ENCODE data around the gene ITPR2.
"Not testable (repeated sequence)": the region's sequence is repeated elsewhere in the genome, so short reads cannot be mapped to it uniquely, and the experiment has no call there.

ITPR2 gene

GRCh38 chr12:26832822-26833742, at the start of gene ITPR2:
TSS of gene ITPR2 (minus strand) at chr12:26833194. CDS start at chr12:26832781, 413 bp downstream.
- DNase-seq = peak; percentile 87

- DNase-seq = no peak
Observed at GRCh38 chr12:26880625-26881024, 47.6 kb upstream of the ITPR2 start.

DNA sequence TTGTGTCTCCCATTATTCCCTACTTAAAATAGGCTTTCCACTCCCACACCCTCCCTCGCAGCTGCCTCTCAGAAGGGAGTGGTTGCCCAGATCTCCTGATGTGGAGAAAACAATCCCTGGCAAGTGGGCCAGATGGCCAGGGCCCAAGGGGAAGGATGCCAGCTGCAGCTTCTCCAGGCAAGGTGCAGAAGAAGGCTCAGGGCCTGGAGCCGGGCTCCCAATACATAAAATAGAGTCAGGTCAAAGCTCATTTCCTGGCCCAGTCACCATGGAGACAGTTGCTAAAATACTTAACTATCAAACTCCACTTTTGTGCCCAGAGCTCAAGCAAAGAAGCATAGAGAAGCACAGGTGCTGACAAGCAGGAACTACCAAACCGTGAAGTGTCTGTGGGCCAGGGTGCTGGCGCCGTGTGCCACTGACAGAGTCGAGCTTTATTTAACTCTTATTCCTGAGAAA, 45.7 kb upstream of the ITPR2 start:
- DNase-seq = no peak

- no peak for DNase-seq
Observed at GRCh38 chr12:26874501-26875296, 41.7 kb upstream of the ITPR2 start.

- no peak for DNase-seq
Observed at GRCh38 chr12:26872625-26873024, 39.6 kb upstream of the ITPR2 start.

GRCh38 chr12:26871985-26872384, 39.0 kb upstream of the ITPR2 start:
- DNase-seq = no peak

DNA sequence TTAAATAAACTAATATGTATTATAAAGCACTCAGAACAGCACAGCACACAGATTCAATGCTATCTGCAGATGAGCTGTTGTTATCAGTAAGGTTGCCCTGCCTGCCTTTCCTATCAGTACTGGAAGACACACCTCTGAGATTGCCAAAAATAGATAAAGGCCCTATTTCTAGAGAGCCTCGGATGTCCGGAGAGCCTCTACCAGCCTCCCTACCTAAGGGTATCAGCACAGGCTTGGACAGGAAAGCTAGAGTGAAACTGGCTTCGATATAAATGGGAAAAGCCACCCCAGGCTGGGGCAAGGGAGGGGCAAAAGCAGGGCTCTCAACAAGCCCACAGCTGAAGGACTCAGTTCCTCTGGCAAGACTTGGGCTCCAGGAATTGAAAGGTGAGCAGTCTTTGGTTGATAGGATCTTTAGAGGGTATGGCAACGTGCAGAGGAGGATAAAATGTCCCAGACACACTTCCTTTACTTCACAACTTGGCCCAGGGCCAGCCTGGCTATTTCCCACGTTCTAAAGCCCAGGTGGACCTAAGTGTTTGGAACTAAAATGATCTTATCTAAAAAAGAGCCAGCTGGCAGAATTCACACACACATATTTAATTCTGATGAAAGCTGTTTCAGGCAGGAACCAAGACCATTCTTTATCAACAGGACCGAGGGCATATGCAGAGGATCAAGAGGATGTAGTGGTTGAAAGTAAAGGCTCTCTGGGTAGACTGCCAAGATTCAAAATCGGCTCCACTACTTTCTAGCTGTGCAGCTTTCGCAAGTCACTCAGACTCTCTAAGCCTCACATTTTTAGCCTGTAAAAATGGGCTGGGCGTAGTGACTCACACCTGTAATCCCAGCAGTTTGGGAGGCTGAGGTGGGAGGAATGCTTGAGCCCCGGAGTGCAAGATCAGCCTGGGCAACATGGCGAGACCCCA, 37.8 kb upstream of the ITPR2 start:
- no peak for DNase-seq

DNA sequence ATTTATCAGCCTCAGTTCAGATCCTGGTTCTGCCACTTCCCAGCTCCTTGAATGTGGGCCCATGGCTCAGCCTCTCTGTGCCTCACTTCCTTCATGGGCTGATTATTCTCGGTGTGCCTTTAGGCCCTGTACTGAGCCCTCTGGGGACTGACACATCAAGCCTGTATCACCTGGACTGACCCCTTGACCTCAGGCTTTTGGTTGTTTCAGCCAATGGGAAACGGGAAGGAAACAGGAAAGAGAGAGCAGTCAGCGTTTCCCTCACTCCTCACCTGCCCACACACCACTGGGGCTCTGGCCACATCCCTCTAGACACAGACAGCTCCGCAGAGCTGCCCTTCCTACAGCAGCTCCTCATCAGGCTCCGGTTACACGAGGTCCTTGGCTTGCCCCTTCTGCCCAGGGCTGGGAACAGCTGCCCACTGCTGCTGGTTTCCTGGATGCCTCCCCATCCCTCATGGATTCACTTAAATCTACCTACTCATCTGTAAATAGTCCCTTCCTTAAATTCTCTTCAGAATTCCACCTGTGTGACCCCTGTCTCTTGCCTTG, 37.0 kb upstream of the ITPR2 start:
- DNase-seq = no peak

DNA sequence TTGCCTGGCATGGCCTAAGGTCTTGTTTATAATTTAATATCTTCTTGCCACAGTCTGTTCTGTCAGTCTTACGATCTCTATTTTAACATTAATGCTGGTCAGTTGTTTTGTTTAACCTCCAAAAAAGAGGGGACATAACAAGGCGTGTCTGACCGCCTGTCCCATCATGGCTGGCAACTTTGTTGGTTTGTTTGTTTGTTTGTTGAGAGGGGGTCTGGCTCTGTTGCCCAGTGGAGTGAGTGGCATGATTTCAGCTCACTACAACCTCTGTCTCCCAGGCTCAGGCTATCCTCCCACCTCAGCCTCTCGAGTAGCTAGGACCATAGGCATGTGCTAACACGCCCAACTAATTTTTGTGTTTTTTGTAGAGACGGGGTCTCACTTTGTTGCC, 36.1 kb upstream of the ITPR2 start:
- DNase-seq = no peak

DNA sequence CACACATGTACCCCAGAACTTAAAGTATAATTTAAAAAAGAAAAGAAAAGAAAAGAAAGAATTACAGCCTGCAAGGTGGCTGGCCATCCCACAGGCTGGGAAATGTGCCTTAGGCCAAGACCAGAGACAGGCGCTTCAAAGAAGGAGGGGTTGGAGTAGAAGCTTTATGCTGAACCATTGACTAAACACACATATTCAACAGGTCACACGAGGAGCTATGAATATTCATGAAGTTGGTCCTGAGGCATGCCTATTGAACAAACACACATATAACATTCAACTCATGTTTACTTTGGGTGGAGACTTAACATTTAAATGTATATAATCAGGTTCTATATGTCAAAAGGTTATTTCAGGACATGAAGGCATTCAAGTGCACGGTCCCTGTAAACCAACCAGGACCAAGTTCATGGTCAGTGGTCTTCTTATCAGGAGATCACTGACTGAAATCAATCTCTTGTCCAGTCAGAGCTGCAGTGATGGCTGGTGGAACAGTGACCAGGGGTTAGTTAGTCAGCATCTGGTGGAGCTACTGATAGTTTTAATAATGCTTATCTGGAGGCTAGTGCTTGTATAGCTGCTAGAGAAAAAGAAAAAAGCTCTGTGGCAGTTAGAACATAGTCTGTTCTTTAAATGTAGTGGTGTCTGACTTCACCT, 35.6 kb upstream of the ITPR2 start:
- no peak for DNase-seq

DNA sequence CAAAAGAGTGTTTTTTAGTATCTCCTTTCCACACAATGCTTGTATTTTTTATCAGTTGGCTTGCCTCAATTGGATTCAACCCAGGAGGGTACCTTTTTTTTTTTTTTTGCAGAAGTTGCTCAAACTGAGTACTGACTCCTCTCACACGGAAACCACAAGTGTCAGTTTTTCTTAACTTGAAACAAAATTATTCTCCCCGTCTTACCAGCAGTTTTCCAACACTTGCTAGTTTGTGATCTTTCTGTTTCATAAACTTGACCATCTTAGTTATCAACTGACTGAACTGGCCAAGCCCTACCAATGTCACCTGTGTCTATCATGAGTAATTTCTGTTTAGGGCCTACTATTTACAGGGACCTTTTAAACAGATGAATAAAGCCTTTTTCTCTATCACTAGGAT, 34.1 kb upstream of the ITPR2 start:
- DNase-seq = no peak

GRCh38 chr12:26863515-26863914, 30.5 kb upstream of the ITPR2 start:
- no peak for DNase-seq

- DNase-seq = not testable (repeated sequence)
Observed at GRCh38 chr12:26862787-26863186, 29.8 kb upstream of the ITPR2 start.

DNA sequence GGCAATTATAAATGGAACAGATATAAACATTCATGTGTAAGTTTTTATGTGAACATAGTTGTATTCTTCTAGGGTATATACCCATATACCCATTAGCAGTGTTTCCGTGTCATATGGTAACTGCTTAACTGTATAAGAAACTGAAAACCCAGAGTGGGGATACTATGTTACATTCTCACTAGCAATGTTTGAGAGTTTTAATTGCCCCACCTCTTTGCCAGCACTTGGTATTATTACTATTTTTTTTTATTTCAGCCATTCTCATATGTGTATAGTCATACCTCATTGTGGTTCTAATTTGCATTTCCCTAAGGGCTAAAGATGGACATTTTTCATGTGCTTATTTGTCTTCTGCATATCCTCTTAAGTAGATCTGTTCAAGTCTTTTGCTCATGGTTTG, 28.7 kb upstream of the ITPR2 start:
- no peak for DNase-seq

GRCh38 chr12:26857465-26858176, 24.6 kb upstream of the ITPR2 start:
- DNase-seq = no peak

GRCh38 chr12:26855337-26855736, 22.3 kb upstream of the ITPR2 start:
- DNase-seq = no peak

GRCh38 chr12:26854031-26854390, 21.0 kb upstream of the ITPR2 start:
- DNase-seq = no peak

- peak; percentile 57 for DNase-seq
Observed at GRCh38 chr12:26853303-26854030, 20.5 kb upstream of the ITPR2 start.

- no peak for DNase-seq
Observed at GRCh38 chr12:26851031-26851809, 18.2 kb upstream of the ITPR2 start.

Data from activated CD4-positive, alpha-beta T cell treated with anti-CD3 and anti-CD28 coated beads for 1 hour (primary cell).